Colonic mucosa (tissue), 4 donors: ENCODE data around the gene CELSR1. TPM values are rescaled to one million over a fixed set of nuclear protein-coding genes. Genes with fewer than 3 reads are reported as not detected.
"Not testable (repeated sequence)": the region's sequence is repeated elsewhere in the genome, so short reads cannot be mapped to it uniquely, and the experiment has no call there.

Experiments used
- DNase-seq: peaks from one replicate; pipeline ENCODE4 v3.0.0-alpha.2; 2020
- H3K27ac ChIP-seq: fragments of 200-600 bp; one replicate; pipeline ENCODE4 v1.8.0; 2021
- H3K27me3 ChIP-seq: fragments of 200-600 bp; one replicate; pipeline ENCODE4 v1.8.0; 2021
- H3K36me3 ChIP-seq: fragments of 200-600 bp; one replicate; pipeline ENCODE4 v1.8.0; 2021
- H3K4me1 ChIP-seq: fragments of 200-600 bp; one replicate; pipeline ENCODE4 v1.8.0; 2021; ENCODE audit warnings: mild to moderate bottlenecking
- H3K4me3 ChIP-seq: fragments of 200-600 bp; one replicate; pipeline ENCODE4 v1.8.0; 2021
- H3K9ac ChIP-seq, 2 donors: one replicate each; pipeline ENCODE4 v1.7.0; 2013; ENCODE audit warnings: control low read depth in 2 of 2, low read depth in 2 of 2, low read length in 2 of 2
- H3K9me3 ChIP-seq: fragments of 200-600 bp; one replicate; pipeline ENCODE4 v1.8.0; 2021
- intact Hi-C: fragments of 100-400 bp; cut with DNase I; formaldehyde crosslinking; loops from one replicate; pipeline ENCODE4 v1.14.1; 2022
- total RNA-seq, 2 donors: library from RNA; stranded (reverse); fragmentation: NEBNext Ultra II Directional in 1 of 2; extraction: Animal tissue kit (Norgen Biotek cat#: 25700) in 1 of 2; gene quantifications; one replicate each; pipeline ENCODE4 v1.2.1, GENCODE V29; 2021
- TF ChIP-seq, protein P1 (sequence below): fragments of 200-600 bp; IDR thresholded peaks from one replicate; pipeline ENCODE4 v1.8.0; 2022; ENCODE audit warnings: antibody characterized with exemption, mild to moderate bottlenecking
- donor health status: healthy.
- donor health status: DM: no; HTN: no; CAD: no.
- donor health status: DM: no; HTN: no; CAD: no.

The CELSR1 gene
- total RNA-seq, 2 donors from 2014 or later: 2.7 to 7.8 TPM

DNA sequence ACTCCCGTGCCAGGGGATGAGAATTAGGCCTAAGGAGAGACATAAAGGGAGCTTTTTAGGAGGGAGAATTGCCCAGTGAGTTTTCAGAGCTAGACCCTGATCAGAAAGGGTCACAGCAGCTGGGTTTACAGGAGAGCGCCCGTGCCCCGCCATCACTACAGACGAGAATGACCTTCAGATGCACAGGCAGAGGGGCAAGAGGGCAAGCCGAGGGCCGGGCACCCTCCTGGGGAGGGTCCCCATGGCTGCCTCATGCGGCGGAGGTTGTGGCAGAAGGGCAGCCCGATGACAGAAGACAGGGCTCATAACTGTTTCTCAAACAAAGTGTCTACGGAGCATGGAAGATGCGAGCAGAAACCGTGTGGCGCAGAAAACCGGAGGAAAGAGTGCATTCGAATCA, 129.7 kb downstream of the CELSR1 start:
- Histone ChIP-seq H3K27me3 (no peaks in the 10 kb centered on the region), H3K36me3 (no peaks in the 10 kb centered on the region), H3K4me3 (no peak overlapping the region), H3K9ac (no peak overlapping the region), H3K4me1 (no peaks in the 10 kb centered on the region), H3K9me3 (no peaks in the 10 kb centered on the region), H3K27ac (no peak overlapping the region)
- DNase-seq: no peak
- TF ChIP-seq, protein P1, sequence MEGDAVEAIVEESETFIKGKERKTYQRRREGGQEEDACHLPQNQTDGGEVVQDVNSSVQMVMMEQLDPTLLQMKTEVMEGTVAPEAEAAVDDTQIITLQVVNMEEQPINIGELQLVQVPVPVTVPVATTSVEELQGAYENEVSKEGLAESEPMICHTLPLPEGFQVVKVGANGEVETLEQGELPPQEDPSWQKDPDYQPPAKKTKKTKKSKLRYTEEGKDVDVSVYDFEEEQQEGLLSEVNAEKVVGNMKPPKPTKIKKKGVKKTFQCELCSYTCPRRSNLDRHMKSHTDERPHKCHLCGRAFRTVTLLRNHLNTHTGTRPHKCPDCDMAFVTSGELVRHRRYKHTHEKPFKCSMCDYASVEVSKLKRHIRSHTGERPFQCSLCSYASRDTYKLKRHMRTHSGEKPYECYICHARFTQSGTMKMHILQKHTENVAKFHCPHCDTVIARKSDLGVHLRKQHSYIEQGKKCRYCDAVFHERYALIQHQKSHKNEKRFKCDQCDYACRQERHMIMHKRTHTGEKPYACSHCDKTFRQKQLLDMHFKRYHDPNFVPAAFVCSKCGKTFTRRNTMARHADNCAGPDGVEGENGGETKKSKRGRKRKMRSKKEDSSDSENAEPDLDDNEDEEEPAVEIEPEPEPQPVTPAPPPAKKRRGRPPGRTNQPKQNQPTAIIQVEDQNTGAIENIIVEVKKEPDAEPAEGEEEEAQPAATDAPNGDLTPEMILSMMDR: no peak
- intact Hi-C loops: no loop called here

DNA sequence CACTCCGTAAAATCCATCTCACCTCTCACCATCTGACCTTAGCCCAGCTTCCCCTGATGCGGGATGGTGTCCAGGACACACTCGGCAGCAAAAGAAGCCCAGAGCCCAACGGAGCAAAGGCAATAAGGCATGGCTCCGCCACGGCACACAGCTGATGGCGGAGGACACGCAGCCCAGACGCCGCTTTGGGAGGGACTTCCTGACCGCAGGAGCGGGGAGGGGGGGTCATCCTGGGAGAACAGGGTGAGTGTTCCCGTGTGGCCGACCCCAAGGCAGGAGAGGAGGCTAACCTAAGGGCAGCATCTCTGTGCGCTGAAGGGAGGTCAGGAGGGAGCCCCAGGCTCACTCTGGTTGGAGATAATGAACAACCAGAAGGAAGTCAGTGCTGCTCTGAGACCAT, 130.6 kb downstream of the CELSR1 start:
- TF ChIP-seq, protein P1: no peak
- DNase-seq: no peak
- Histone ChIP-seq H3K9ac (no peak overlapping the region), H3K9me3 (no peaks in the 10 kb centered on the region), H3K4me3 (no peak overlapping the region), H3K27me3 (no peaks in the 10 kb centered on the region), H3K4me1 (no peaks in the 10 kb centered on the region), H3K36me3 (no peaks in the 10 kb centered on the region), H3K27ac (no peak overlapping the region)
- intact Hi-C loops: no loop called here

DNA sequence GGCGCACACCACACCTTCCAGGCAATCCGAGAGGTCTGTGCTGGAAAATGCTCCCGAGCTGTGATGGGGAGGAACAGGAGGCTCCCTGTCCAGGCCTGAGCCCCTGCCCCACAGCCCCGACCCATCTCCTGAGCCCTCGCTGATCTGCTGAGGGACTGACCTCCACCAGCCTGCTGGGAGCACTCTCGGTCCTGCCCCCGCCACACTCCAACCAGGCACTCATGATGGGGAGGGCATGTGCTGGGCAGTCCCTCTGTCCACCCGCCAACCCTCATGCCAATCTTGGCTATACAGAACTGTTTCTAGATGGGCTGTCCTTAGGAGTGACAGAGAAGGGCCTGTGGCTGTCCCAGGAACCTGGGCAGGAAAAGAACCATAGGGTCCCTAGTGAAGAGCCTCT, 131.1 kb downstream of the CELSR1 start:
- intact Hi-C loops: no loop called here
- H3K9me3 ChIP-seq: no peaks in the 10 kb centered on the region
- no peak overlapping the region for H3K4me3 ChIP-seq
- TF ChIP-seq, protein P1: no peak
- no peaks in the 10 kb centered on the region for H3K36me3 ChIP-seq
- DNase-seq: no peak
- H3K27ac ChIP-seq: no peak overlapping the region
- H3K27me3 ChIP-seq: no peaks in the 10 kb centered on the region
- H3K4me1 ChIP-seq: no peaks in the 10 kb centered on the region
- no peak overlapping the region for H3K9ac ChIP-seq

DNA sequence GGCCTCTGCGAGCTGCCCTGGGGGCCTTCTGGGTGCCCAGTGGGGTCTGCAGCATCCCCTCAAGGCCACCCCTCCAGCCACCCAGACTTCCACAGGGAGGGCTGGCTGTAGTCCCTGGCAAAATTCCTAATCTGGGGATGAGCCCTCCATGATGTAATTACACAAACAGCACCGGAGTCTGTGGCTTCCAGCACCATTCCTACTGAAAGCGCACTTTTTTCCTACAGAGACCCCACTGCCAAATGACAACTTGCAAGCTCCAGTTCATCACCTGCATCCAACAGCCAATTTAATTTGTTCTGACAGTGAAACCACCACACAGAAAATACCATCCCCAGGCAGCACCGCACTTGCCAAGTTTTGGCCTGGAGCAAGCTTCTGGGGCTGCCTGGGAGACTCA, 131.5 kb downstream of the CELSR1 start:
- TF ChIP-seq, protein P1: no peak
- intact Hi-C loops: no loop called here
- no peaks in the 10 kb centered on the region for H3K4me1 ChIP-seq
- no peak for DNase-seq
- H3K36me3 ChIP-seq: no peaks in the 10 kb centered on the region
- H3K27ac ChIP-seq: no peak overlapping the region
- no peak overlapping the region for H3K9ac ChIP-seq
- no peaks in the 10 kb centered on the region for H3K9me3 ChIP-seq
- no peaks in the 10 kb centered on the region for H3K27me3 ChIP-seq
- no peak overlapping the region for H3K4me3 ChIP-seq

DNA sequence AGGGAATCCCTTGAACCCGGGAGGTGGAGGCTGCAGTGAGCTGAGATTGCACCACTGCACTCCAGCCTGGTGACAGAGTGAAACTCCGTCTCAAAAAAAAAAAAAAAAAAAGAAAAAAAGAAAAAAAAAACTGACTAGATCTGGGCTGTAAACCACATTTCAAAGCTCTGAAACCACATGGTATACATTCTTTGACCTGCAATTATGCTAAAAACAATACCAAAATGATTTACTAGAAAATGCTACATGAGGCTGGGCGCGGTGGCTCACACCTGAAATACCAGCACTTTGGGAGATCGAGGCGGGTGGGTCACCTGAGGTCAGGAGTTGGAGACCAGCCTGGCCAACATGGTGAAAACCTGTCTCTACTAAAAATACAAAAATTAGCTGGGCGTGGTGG, 133.5 kb downstream of the CELSR1 start:
- H3K27me3 ChIP-seq, DNase-seq, intact Hi-C loops, H3K9ac ChIP-seq, H3K4me1 ChIP-seq, H3K9me3 ChIP-seq, H3K27ac ChIP-seq, H3K36me3 ChIP-seq, H3K4me3 ChIP-seq: not testable (repeated sequence)

DNA sequence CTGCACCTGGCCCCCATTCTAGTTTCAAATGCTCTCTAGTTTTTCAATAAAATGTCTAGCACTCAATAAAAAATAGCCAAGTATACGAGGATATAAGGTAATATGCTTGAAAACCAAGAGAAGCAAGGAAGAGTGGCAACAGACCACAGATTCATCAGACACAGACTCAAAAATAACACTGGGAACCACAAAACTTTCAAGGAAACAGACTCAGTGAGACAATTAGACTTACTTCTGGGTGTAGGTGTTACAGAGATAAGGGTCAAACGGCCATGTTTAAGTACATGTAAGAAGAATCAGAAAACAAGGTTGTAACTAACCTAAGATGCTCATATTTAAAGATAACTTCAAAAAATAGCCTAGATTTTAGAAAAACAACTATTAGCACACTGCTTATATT, 134.9 kb downstream of the CELSR1 start:
- no peak for DNase-seq
- TF ChIP-seq, protein P1: no peak
- Histone ChIP-seq H3K9ac (no peak overlapping the region), H3K27ac (no peak overlapping the region), H3K27me3 (no peaks in the 10 kb centered on the region), H3K4me3 (no peak overlapping the region), H3K36me3 (no peaks in the 10 kb centered on the region), H3K9me3 (no peaks in the 10 kb centered on the region), H3K4me1 (no peaks in the 10 kb centered on the region)
- intact Hi-C loops: no loop called here
